Caco-2 (cell line): ENCODE data around the gene SH2B3. TPM values are rescaled to one million over a fixed set of nuclear protein-coding genes. Genes with fewer than 3 reads are reported as not detected.
A peak's percentile ranks its signal among the peaks of the same experiment; 100 is the strongest.

Experiments
- BruUV-seq: library from RNA; stranded (reverse); fragments of 400-500 nt; replicated peaks from 2 replicates; lab custom pipeline; 2021; lab: Mats Ljungman, UMichigan
- CTCF ChIA-PET: fragments of 300-600 bp; sonication (Branson Sonifier 250); formaldehyde crosslinking; loops from one replicate; lab custom pipeline; 2022; ENCODE audit warnings: antibody characterized with exemption; lab: Charles Lee
- POLR2A ChIA-PET: fragments of 300-600 bp; sonication (Branson Sonifier 250); formaldehyde crosslinking; loops from one replicate; lab custom pipeline; 2022; ENCODE audit warnings: antibody characterized with exemption; lab: Charles Lee
- DNase-seq, 2 experiments: peaks; one replicate each; pipeline versions ENCODE4 v3.0.0 to v3.0.0-alpha.2; 2020 to 2022
- H3K27me3 ChIP-seq: replicated peaks from 2 replicates; pipeline ENCODE4 v1.6.0; 2011; ENCODE audit warnings: low read length; ENCODE audit not compliant: control insufficient read depth, insufficient read depth
- H3K36me3 ChIP-seq: 2 replicates; pipeline ENCODE4 v1.5.1; 2011; ENCODE audit warnings: low read length; ENCODE audit not compliant: control insufficient read depth, insufficient read depth
- H3K4me1 ChIP-seq: fragments of 250-450 bp; sonication (Bioruptor Pico); 2 replicates; pipeline ENCODE4 v1.5.1; 2020; ENCODE audit warnings: mild to moderate bottlenecking
- H3K4me3 ChIP-seq: 2 replicates; pipeline ENCODE4 v1.5.1; 2011; ENCODE audit warnings: low read depth, mild to moderate bottlenecking, control low read depth, low read length
- H3K9me3 ChIP-seq: fragments of 250-450 bp; sonication (Bioruptor Pico); 2 replicates; pipeline ENCODE4 v1.5.1; 2020; ENCODE audit warnings: mild to moderate bottlenecking, moderate library complexity
- H3K27ac Mint-ChIP-seq: one replicate; pipeline ENCODE4 v1.8.0; 2022; ENCODE audit warnings: mixed read lengths; ENCODE audit not compliant: unreplicated experiment
- H3K27me3 Mint-ChIP-seq: one replicate; pipeline ENCODE4 v1.8.0; 2022; ENCODE audit warnings: mixed read lengths; ENCODE audit not compliant: insufficient read depth, unreplicated experiment
- H3K36me3 Mint-ChIP-seq: one replicate; pipeline ENCODE4 v1.8.0; 2022; ENCODE audit warnings: mild to moderate bottlenecking, mixed read lengths; ENCODE audit not compliant: insufficient read depth, unreplicated experiment
- H3K4me1 Mint-ChIP-seq: one replicate; pipeline ENCODE4 v1.8.0; 2022; ENCODE audit warnings: low read depth, mixed read lengths; ENCODE audit not compliant: unreplicated experiment
- H3K4me3 Mint-ChIP-seq: one replicate; pipeline ENCODE4 v1.8.0; 2022; ENCODE audit warnings: mild to moderate bottlenecking, moderate library complexity, mixed read lengths; ENCODE audit not compliant: unreplicated experiment
- H3K9me3 Mint-ChIP-seq: one replicate; pipeline ENCODE4 v1.8.0; 2022; ENCODE audit warnings: mixed read lengths; ENCODE audit not compliant: unreplicated experiment
- CTCF ChIP-seq, 2 experiments: fragments of 200-600 bp in 1 of 2; IDR thresholded peaks; 1 replicate in 1 of 2; 2 replicates in 1 of 2; pipeline versions ENCODE4 v1.5.1 to v1.8.0; 2011 to 2022; ENCODE audit warnings: antibody characterized with exemption in 1 of 2, control low read depth in 1 of 2, inconsistent platforms in 1 of 2, low read depth in 1 of 2, low read length in 1 of 2, mild to moderate bottlenecking in 1 of 2, moderate library complexity in 1 of 2; ENCODE audit not compliant: insufficient read depth in 1 of 2, severe bottlenecking in 1 of 2, unreplicated experiment in 1 of 2
- intact Hi-C: fragments of 100-400 bp; cut with micrococcal nuclease; formaldehyde crosslinking; loops from one replicate; pipeline ENCODE4 v1.10.0; 2022; ENCODE audit not compliant: unreplicated experiment
- total RNA-seq: library from RNA; stranded (reverse); gene quantifications from 2 replicates; pipeline ENCODE4 v1.2.3, GENCODE V29; 2022

The SH2B3 gene
- total RNA-seq, 1 experiment from 2014 or later = 16.1 TPM

DNA sequence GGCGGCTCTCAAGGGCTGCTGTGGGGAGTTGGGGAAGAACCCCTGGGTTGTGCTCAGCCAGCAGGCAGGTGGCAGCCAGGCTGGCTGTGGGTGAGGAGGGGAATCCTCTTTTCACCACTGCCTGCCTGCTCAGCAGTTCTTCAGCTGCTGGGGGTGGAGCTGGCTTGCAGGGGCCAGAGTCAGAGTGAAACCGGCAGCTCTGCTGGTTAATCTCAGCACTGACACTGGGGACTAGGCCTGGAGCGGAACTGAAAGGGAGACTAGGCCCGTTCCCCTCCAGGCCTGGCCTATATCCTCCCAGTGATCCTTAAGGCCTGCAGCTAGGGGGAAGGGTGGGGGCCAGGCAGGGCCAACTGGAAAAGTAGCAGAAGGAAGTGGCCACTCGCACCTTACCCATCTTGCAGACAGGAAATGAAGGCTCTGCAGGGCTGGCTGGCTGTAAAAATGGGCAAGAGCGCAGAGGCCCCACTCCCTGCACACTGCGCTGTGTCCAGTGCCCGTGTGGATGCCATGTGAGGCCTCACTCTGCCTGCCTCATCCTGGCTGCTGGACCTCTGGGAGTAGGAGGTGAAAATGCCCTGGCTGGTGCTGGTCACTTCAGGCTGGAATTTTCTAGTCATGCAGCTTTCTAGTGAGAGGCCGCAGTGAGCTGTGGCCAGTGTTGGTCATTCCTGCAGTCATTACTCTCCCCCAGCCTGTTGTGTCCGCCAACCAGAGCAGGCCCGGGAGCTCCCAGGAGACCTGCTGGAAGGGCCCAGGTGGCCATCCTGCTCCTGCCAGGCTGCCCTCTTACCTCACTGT is 39.4 kb downstream of the SH2B3 start:
- Mint-ChIP-seq H3K4me3 (no peak overlapping the region), H3K4me1 (no peaks in the 10 kb centered on the region), H3K9me3 (no peaks in the 10 kb centered on the region), H3K27me3 (no peaks in the 10 kb centered on the region), H3K36me3 (peaks cover 94% of the 10 kb centered on the region), H3K27ac (no peak overlapping the region)
- Histone ChIP-seq H3K4me1 (no peaks in the 10 kb centered on the region), H3K4me3 (no peak overlapping the region), H3K9me3 (no peaks in the 10 kb centered on the region), H3K36me3 (peaks cover 2% of the 10 kb centered on the region), H3K27me3 (no peaks in the 10 kb centered on the region)
- POLR2A ChIA-PET = no interaction called here
- DNase-seq = peak in 1 of 2 experiments; percentile 32
- CTCF ChIA-PET = interaction anchor here (3.0 kb wide), 1 partner anchor 48 kb away, joined by 8 read pairs; no protein-coding TSS in a partner anchor
- no TSS peak for BruUV-seq
- TF ChIP-seq CTCF (IDR thresholded peaks at IDR 0.05; ENCODE audit: insufficient read depth in 1 of 2, low read depth in 1 of 2, low read length in 1 of 2, severe bottlenecking in 1 of 2, unreplicated experiment in 1 of 2) = no peak
- intact Hi-C loops = no loop called here

- POLR2A ChIA-PET = no interaction called here
- CTCF ChIA-PET = interaction anchor here (3.0 kb wide), 1 partner anchor 49 kb away, joined by 8 read pairs; no protein-coding TSS in a partner anchor
- no TSS peak for BruUV-seq
- H3K36me3 ChIP-seq = peaks cover 5% of the 10 kb centered on the region
- no peak for TF ChIP-seq CTCF (IDR thresholded peaks at IDR 0.05; ENCODE audit: insufficient read depth in 1 of 2, low read depth in 1 of 2, low read length in 1 of 2, severe bottlenecking in 1 of 2, unreplicated experiment in 1 of 2)
- peak in 1 of 2 experiments; percentile 22 for DNase-seq
- no peak overlapping the region for H3K4me3 ChIP-seq
- no peaks in the 10 kb centered on the region for H3K4me1 ChIP-seq
- peak overlapping the region; percentile 57 for H3K27ac Mint-ChIP-seq
- no peaks in the 10 kb centered on the region for H3K27me3 Mint-ChIP-seq
- H3K4me1 Mint-ChIP-seq = no peaks in the 10 kb centered on the region
- H3K27me3 ChIP-seq = no peaks in the 10 kb centered on the region
- peaks cover 94% of the 10 kb centered on the region for H3K36me3 Mint-ChIP-seq
- H3K9me3 Mint-ChIP-seq = no peaks in the 10 kb centered on the region
- H3K4me3 Mint-ChIP-seq = no peak overlapping the region
- intact Hi-C loops = no loop called here
- no peaks in the 10 kb centered on the region for H3K9me3 ChIP-seq
These were observed 40.2 kb downstream of the SH2B3 start for GRCh38 chr12:111445726-111446581.
